ENCODE data around the gene RARS2. TPM values are rescaled to one million over a fixed set of nuclear protein-coding genes. Genes with fewer than 3 reads are reported as not detected.

The RARS2 gene
- polyA plus RNA-seq, 4 donors, result 54.5 to 63.9 (median 60.1) TPM

DNA sequence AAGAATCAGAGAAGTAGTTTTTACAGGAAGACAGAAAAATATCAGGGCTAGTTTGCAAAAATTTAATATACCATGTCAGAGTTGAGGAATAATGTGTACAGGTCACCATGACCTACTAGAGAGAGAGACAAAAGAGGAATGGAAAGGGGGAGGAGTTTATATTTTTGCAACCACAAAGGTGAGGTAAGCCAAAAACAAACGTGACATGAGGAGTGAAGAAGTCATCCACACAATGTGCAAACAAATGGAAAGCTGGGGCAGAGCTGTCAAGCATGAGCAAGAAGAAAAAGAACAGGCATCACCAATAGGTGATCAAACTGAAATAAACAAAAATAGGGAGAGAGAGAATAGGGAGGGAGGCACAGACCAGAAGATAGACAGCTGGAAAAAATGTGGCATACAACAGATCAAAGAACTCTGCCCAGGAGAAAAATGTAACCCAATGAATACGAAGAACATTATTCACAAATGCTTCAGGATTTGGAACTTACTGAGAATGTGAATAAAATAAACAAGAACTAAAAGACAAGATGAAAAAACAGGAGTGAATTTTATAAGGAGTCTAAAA is 15.5 kb downstream of the RARS2 start:
- no peak for DNase-seq (ENCODE audit: low read depth in 4 of 4, low spot score in 3 of 4)

- no peak for DNase-seq (ENCODE audit: low read depth in 4 of 4, low spot score in 3 of 4)
Observed at GRCh38 chr6:87573307-87574024, 16.3 kb downstream of the RARS2 start.

DNA sequence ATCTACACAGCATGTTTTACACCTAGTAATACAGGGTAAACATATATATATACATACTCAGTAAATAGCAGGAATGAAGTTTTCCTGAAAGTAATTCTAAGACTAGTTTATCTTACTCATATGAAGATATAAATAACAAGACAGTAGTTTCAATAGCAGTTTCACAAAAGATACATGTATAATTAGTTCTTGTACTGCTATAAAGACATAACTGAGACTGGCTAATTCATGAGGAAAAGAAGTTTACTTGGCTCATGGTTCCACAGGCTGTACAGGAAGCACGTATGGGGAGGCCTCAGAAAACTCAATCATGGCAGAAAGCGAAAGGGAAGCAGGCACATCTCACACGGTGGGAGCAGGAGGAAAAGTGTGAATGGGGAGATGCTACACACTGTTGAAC is 16.9 kb downstream of the RARS2 start:
- DNase-seq (ENCODE audit: low read depth in 4 of 4, low spot score in 3 of 4), result no peak

GRCh38 chr6:87572021-87572420 is 17.8 kb downstream of the RARS2 start:
- no peak for DNase-seq (ENCODE audit: low read depth in 4 of 4, low spot score in 3 of 4)

- DNase-seq (ENCODE audit: low read depth in 4 of 4, low spot score in 3 of 4), result no peak
Observed at GRCh38 chr6:87561017-87561416, 28.8 kb downstream of the RARS2 start.

DNA sequence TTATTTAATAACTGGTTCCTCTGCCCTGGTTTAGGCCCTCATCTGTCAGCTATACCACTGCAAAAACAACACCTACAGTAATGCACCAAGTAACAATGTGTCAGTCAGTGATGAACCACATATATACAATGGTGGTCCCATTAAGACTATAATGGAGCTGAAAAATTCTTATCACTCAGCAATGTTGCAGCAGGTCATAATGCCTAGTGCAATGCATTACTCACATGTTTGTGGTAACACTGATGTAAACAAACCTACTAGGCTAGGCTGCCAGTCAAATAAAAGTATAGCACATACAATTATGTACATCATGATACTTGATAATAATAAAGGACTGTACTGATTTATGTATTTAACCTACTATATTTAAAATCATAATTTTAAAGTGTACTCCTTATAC is 31.3 kb downstream of the RARS2 start:
- DNase-seq (ENCODE audit: low read depth in 4 of 4, low spot score in 3 of 4), result no peak

DNA sequence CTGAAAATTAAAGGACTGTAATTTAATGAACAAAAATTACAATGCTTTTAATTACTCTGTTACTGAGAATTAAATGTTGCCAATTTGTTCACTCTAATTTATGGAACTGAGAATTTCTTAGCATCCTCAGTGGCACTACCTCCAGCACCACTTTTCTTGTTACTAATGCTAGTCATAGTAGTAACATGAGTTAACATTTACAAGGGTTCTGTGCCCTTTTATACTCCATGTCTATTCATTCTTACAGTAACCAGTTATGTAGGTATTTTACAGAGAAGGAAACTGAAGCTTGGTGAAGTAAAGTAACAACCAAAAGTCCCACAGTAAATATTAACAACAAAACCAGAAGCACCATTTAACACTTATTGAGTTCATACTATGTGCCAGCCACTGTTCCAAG is 34.3 kb downstream of the RARS2 start:
- DNase-seq (ENCODE audit: low read depth in 4 of 4, low spot score in 3 of 4), result no peak

DNA sequence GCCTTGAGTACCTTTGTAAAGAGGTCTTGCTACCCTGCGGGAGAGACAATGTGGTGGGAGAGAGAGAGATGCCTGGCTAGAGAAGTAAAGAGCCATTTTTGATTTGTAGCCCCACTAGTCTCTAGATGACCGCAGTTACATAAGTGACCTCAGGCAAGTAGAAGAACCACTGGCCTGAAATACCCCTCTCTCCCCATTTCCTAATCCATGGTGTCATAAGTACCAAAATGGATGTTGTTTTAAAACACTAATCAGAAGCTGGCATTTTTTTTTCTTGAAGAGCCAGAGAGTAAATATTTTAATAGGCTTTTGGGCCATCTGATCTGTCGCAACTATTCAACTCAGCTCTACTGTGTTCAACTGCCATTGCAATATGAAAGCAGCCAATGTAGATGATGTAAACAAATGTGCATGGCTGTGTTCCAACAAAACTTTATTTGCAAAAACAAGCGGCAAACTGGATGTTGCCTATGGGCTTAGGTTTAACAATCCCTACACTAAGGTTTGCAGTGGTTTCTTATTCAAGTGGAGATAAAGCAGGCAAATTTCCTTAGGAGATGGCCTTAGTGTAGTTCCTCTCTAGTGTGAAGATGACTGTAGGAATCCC is 36.5 kb downstream of the RARS2 start:
- DNase-seq (ENCODE audit: low read depth in 4 of 4, low spot score in 3 of 4), result no peak

DNA sequence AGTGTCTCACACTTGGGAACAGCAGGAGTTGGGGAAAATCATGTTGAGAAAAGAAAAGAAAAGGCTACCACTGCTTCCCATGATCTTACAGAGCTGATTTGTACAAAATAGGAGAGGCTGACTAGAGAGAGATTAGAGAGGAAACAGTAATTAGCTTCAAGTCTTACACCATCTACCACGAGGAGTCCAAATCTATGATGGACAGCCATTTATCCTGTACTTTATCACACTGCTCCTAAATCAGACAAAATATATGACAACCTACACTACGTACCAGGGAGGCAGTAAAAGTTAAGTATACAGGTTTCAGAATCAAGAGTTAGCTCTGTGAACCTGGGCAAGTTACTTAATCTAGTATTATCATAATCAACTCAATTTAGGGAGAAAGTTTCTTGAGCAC is 38.0 kb downstream of the RARS2 start:
- no peak for DNase-seq (ENCODE audit: low read depth in 4 of 4, low spot score in 3 of 4)

DNA sequence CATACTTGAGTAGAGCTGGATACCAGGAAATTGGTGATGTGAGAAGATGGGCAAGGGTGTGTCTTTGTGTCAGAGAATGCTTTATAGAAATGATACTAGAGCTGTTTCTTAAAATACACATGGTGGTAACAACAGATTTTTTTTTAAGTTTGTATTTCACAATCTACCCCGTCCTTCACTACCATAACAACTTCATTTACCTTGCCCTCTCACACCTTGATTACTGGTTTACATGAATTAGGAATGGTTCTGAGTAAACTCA is 45.4 kb downstream of the RARS2 start:
- no peak for DNase-seq (ENCODE audit: low read depth in 4 of 4, low spot score in 3 of 4)

DNA sequence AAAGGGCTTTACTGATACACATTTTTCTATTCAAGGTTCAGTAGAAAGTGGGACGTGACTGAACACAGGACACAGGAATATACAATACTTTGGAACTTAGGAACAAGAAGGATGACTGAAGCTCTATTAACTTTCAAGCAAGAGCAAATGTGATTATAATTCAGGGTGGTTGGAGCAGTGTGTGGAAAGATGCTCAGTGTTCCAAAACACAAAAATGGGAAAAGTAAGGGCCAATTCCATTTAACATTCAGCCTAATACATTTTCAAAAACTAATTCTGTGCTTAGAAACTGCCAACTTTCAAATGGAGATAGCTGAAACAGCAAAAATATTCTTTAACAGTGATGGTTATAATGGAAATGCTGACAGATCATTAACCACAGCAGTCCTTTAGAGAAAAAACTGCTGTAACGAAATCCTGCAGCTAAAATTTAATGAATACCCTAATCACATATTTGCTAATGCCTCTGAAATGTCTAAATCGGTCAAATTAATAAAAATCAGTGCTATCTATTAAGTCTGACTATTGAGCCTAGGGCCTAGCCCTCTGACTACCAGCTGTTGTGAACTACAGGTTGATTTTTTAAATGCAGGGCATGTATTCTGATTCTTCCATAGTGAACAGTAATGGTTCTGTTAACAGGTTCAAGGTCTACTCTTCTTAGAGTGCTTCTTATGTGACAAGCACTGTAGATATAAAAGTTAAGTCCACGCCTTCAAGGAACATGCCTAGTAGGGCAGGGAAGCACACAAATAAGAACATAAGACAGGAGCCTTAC is 45.9 kb downstream of the RARS2 start:
- DNase-seq (ENCODE audit: low read depth in 4 of 4, low spot score in 3 of 4), result no peak

GRCh38 chr6:87541744-87542143 is 48.0 kb downstream of the RARS2 start:
- no peak for DNase-seq (ENCODE audit: low read depth in 4 of 4, low spot score in 3 of 4)

DNA sequence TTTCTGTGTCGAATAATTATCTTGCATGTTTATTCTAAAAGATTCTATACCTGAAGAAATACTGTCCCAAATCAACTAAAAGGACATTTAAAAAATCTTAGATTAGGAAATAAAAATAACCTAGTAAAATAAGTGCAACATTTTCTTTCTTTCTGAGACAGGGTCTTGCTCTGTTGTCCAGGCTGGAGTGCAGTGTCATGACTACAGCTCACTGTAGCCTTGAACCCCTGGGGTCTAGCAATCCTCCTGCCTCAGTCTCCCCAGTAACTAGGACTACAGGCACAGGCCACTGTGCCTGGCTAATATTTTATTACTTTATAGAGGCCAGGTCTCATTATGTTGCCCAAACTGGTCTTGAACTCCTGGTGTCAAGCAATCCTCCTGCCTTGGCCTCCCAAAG is 48.7 kb downstream of the RARS2 start:
- DNase-seq (ENCODE audit: low read depth in 4 of 4, low spot score in 3 of 4), result no peak

DNA sequence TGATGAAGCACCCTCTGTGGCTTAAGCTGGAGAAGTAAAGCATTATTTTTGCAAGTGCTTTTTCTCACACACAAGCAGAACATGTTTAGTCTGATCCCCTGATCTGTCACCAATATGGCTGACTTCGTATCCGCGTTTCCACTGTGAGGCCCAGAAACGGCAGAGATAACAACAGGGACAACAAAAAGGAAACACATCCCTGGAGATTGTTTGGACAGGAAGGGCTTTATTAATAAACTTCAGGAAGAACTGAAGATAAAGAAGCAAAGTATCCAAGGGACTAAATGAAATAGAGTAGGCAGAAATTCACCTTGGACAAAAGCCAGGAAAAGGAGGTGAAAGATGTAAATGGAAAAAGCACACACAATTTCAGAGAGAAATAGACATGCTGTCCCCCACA is 49.2 kb downstream of the RARS2 start:
- peak in 1 of 4 donors; percentile 5 for DNase-seq (ENCODE audit: low read depth in 4 of 4, low spot score in 3 of 4)

GRCh38 chr6:87539554-87539953 is 50.2 kb downstream of the RARS2 start:
- DNase-seq (ENCODE audit: low read depth in 4 of 4, low spot score in 3 of 4), result no peak

DNA sequence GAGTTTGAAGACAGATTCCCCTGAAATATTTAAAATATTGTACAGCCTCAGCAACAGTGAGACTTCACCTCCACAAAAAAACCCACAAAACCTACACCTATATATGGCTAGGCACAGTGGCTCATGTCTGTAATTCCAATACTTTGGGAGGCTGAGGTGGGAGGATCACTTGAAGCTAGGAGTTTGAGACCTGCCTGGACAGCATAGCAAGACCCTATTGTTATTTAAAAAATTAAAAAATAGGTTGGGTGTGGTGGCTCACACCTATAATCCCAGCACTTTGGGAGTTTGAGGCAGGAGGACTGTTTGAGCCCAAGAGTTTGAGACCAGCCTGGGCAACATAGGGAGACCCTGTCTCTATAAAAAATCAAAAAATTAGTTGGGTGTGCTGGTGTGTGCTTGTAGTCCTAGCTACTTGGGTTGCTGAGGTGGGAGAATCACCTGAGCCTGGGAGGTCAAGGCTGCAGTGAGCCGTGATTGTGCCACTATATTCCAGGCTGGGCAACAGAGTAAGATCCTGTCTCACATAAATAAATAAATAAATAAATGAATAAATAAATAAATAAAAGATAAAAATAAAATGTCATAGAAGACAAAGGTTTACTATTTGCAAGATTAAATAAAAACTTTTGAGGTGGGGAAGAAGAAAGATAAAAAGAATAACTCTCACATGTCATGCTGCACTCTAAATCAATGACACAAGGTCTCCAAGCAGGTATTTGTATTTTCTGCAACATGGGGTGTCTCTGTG is 51.1 kb downstream of the RARS2 start:
- DNase-seq (ENCODE audit: low read depth in 4 of 4, low spot score in 3 of 4), result no peak

DNA sequence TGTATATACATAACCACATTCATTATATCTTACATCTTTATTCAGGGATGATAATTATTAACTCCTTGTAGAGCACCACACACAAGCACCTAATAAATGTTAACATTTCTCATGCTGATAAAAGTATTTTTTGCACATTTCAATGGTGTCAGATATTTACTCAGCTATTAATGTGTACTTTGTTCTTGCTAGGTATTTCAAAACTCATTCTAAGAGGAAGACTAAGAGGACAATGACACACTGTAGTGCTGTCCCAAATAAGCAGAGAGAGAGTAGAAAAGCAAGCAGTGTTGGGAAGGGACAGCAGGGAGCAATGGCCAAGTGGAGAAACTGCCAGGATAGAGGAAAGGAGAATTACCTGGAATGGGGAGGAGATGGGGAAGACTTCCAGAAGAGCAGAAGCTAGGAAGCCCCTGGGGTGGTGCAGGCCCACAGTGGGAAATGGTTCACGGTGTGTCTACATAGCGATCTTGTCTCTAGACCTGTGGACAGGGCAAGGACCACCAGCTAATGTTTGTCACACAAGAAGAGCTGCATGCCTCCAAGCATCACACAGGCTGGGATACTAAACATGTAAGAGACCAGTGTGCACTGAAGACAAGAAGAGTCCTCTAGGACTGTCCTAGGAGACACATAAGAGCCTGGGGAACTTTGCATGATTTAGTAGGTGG is 55.3 kb downstream of the RARS2 start:
- no peak for DNase-seq (ENCODE audit: low read depth in 4 of 4, low spot score in 3 of 4)

DNA sequence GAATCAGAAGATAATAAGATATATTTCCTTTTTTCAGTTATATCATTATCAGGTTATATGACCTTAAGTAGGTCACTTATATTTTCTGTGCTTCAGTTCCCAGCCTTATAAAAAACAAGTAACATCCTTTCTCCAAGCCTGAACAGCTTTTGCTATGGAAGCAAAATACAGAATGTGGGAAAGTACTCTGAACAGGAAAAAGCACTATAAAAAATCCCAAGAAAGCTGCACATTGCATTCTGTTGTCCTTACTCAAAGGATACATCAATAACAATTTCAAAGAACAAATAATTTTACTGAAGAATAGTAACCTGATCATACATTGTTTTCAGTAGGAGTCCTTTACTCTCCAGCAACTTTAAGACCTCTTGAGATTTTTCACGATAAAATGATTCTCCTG is 60.6 kb downstream of the RARS2 start:
- no peak for DNase-seq (ENCODE audit: low read depth in 4 of 4, low spot score in 3 of 4)

DNA sequence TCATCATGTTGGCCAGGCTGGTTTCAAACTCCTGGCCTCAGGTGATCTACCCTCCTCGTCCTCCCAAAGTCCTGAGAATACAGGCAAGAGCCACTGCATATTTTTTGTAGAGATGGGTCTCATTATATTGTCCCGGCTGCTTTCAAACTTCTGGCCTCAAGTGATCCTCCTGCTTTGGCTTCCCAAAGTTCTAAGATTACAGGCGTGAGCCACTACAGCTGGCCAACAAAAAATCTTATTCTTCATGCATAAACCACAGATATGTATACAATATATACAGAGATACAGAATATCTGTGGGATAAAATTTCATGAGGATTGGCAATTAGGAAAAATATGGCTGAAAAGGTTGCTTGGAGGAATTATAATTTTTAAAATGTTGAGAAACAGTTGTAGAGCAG is 67.1 kb downstream of the RARS2 start:
- DNase-seq (ENCODE audit: low read depth in 4 of 4, low spot score in 3 of 4), result no peak

DNA sequence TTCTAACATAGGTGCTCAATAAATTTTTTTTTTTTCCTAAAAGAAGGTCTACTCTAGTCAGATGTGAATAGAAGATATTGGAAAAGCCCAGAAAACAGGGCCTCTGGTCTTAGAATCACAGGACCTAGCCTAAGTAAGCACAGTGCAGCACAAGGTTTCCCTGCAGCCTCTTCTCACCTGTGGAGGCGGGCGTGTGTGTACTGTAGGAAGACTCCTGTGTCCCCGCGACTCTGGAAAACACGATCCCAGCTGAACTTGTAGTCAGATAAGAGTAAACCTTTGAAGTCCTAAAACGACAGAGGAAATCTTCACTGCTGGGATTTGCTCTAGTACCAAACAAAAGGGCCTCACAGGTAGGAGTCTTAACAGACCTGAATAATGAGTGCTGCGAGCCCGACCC is 71.3 kb downstream of the RARS2 start:
- no peak for DNase-seq (ENCODE audit: low read depth in 4 of 4, low spot score in 3 of 4)

DNA sequence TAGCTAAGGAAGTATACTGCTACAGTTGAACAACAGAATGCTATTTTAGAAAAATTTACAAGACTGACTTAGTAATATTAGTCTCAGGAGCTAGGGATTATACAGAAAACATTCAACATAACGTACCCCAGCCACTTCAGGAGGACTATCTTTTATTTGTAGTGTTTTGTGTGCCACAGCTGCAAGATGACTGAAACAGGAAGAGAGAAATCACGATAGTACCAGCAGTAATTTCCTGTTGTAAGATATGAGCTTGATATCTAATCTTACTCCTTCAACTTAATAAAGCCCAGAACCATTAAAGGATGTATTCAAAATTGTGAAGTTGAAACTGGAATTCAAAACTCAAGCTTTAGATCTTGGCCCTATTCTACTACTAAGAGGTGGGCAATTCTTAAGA is 75.0 kb downstream of the RARS2 start:
- no peak for DNase-seq (ENCODE audit: low read depth in 4 of 4, low spot score in 3 of 4)

Data from left renal pelvis (tissue), 4 donors.